GM19452 (cell line): Measurements from ENCODE around the gene TCP10L.
A peak's percentile ranks its signal among the peaks of the same experiment; 100 is the strongest.
"Not testable (repeated sequence)": the region's sequence is repeated elsewhere in the genome, so short reads cannot be mapped to it uniquely, and the experiment has no call there.

Experiments
- ATAC-seq: cut with Tn5 transposase; IDR thresholded peaks from one replicate; pipeline ENCODE4 v1.9.1; 2021; ENCODE audit not compliant: unreplicated experiment

Gene TCP10L

DNA sequence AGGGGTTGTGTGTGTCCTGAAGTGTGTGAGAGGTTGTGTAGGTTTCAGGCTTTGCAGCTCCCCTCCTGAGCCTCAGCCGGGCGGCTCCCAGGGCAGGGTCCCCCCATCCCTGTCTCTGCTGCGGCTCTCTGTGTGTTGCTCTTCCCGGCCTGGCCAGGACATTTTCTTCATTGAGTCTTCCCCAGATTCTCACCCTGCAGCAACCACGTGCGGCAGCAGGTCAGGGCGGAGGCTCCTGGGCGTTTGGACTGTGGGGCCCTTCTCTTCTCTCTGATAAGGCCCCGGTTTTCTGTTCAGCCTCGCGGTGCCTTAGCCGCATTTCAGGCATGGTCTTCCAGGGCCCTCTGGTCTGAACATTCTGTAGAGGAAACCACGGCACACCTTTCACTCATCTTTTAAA lies 1.8 kb upstream of the TCP10L start:
- ATAC-seq: no peak

DNA sequence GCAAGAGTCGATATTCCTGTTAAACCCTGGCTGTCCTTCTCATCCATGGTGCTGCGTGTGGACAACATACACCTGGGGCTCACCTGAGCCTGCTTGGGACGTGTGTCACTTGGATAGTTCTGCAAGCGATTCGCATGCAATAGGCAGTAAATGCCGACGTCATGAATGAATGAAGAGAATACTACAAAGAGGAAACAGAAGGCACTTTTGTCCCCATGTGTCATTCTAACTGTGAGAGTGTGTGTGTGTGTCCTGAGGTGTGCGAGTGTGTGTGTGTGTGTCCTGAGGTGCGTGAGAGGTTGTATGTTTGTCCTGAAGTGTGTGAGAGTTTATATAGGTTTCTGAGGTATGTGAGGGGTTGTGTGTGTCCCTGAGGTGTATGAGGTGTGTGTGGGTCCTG lies 647 bp upstream of the TCP10L start:
- ATAC-seq: no peak

DNA sequence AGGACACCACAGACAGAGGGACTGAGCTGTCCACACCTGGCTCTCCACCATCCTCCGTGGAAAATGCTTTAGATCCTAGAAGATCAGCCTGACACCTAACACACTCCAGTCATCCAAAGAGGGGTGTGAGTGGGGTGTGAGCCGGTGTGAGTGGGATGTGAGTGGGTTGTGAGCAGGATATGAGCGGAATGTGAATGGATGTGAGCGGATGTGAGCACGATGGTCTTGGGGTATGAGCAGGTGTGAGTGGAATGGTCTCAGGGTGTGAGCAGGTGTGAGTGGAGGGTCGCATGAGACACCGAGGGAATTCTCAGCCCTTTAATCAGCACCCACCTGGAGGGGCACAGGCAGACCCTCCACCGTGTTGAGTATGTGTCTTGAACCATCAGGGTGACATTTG lies 851 bp downstream of the TCP10L start:
- ATAC-seq: no peak

DNA sequence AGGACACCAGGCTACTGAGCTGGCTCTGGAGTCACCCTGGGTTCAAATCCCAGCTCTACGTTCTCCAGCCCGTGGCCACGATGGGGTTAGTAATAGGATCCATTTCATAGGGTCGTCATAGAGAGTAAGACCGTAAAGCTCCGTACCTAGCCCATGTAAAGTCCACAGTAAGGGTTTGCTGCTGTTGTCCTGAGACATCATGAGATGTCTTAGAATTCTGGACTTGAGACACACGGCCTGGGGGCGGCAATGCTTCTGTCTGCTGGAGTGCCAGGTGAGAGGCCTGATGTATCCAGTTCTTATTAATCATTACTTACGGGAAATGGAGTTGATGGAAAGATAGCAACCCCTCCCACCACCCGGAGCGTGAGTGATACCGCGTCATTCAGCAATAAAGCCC lies 3.6 kb downstream of the TCP10L start:
- no peak for ATAC-seq

DNA sequence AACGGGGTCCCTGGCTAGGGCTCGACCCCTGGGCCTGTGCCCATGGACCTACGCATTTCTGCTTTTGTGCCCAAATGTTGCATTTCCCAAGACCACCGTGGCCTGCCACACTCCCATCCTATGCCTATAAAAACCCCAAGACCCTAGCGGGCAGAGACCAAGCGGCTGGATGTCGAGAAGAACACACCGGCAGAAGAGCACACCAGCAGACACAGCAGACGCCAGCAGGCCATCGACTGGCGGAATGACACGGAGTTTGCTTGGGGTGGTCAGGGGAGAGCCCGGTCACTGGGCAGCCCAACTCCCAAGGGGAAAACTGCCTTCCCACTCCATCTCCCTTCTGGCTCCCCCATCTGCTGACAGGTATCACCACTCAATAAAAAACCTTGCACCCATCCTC lies 4.4 kb downstream of the TCP10L start:
- no peak for ATAC-seq

DNA sequence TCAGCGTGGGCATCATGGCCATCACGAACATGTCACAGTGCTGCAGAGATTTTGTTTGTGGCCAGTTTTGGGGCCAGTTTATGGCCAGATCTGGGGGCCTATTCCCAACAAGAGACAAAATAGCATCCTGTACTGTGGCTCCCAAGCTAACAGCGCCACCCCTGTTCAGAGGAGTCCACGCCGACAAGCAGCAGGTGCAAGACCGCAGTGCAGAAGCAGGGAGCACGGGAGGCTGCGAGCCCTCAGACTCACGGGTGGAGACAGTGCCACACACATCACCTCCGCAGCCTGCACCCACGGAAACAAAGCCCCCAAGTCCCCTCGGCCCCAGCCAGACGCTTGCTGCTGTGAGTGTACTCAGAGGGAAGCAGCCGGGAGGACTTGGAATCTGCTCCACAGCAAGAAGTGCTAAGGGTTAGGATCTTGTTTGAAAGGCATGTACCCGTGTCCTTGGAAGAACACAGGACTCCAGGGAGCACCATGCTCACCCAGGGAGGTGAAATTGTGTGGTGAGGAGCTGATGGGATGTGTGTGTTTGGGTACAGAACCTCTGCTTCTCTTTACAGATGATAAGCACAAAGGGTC lies 7.1 kb downstream of the TCP10L start:
- no peak for ATAC-seq

DNA sequence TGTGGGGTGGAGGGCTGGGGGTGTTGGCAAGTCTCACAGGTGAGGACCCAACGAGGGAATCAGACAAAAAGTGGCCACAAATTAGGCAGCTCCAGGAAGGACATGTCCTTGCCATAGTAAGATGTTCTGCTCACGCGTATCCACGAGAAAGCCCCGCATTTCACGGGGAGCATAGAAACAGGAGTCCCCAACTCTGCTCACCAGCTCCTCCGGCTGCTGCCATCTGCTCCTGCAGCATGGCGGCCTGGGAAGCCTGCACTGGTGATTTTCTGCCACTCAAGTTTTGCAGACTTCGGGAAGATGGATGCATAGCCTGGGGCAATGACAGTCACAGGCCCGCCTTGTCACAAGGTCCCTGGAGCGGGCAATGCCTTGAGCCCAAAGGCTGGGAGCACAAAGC lies 9.3 kb downstream of the TCP10L start:
- ATAC-seq: no peak

DNA sequence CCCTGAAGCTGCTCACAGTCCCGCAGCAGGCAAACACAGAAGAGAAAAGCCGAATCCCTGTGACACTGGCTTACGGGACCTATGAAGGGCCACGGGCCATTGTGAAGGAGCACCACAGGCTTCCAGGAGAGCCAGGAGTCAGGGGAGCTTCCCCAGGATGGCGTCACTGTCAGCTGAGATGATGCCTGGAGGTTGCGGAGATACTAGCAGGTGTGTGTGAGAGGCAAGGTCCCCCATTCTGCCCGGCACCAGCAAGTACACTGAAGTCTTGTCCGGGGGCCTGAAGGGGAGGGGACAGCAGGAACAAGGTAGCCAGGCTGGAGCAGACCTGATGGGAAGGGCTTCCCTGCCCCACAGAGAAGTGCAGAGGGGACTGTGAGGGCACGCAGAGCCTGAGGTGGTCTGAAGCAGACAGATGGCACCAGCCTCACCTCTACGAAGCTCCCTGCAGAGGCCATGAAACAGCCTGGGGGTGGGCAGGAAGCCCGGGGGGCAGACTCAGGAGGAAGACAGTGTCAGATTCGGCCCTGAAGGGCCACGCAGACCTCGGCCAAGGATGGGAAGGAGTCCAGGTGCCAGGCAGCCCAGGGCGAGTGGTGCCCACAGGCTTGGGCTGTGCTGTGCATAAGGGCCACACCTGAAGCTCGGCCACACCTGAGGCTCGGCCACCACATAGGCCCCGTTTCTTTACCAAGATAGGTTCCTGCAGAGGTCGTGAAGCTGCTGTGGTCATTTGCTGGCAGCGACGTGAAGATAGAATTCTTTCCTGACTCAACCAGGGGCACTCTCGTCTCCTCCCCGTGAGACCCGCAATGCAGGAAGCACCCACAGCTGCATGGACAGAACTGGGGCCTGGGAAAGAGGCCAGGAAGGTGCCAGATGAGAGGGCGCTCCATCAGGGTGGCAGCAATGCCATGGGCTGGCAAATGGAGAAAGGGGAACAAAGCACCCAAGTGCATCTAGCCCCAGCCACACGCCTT lies 10.1 kb downstream of the TCP10L start:
- no peak for ATAC-seq

DNA sequence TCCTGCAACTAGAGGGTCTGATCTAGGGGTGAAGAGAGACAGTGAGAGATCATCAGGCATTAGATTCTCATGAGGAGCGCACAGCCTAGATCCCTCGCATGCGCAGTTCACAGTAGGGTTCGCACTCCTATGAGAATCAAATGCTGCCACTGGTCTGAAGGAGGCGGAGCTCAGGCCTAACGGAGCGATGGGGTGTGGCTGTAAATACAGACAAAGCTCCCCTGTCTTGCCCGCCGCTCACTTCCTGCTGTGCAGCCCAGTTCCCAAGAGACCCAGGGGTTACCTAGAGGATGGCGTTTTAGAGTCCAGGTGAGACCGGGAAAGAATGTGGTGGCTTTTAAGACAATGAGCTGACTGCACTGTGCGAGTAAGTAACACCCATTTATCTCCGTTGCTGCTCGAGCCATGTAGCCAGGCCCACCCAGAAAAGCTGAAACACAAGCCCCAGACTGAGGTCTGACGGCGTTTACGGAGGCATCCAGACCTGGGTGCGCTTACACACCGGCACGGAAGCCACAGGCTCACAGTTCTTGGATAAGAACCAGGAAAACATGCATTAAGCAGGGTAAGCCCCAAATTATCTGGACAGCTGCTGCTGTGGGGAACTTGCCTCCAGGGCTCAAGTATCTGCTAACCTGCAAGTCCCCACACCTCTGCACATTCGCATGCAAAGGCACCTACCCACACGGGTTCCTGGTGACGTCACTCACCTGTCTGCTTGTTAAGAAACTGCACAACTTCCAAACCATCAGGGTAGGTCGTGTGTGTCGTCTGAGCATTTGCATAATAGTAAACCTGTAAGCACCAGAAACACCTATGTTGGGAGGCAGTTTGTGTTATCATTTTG lies 12.5 kb downstream of the TCP10L start:
- ATAC-seq: no peak

DNA sequence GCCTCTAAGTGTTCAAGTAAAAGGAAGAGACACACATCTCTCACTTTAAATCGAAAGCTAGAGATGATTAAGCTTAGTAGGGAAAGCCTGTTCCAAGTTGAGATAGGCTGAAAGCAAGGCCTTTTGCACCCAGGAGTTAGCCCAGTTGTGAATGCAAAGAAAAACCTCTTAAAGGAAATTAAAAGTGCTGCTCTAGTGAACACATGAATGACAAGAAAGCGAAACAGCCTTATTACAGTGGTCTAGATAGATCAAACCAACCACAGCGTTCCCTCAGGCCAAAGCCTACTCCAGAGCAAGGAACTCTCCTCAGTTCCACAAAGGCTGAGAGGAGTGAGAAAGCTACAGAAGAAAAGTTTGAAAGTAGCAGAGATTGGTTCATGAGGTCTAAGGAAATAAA lies 14.9 kb downstream of the TCP10L start:
- ATAC-seq: no peak

DNA sequence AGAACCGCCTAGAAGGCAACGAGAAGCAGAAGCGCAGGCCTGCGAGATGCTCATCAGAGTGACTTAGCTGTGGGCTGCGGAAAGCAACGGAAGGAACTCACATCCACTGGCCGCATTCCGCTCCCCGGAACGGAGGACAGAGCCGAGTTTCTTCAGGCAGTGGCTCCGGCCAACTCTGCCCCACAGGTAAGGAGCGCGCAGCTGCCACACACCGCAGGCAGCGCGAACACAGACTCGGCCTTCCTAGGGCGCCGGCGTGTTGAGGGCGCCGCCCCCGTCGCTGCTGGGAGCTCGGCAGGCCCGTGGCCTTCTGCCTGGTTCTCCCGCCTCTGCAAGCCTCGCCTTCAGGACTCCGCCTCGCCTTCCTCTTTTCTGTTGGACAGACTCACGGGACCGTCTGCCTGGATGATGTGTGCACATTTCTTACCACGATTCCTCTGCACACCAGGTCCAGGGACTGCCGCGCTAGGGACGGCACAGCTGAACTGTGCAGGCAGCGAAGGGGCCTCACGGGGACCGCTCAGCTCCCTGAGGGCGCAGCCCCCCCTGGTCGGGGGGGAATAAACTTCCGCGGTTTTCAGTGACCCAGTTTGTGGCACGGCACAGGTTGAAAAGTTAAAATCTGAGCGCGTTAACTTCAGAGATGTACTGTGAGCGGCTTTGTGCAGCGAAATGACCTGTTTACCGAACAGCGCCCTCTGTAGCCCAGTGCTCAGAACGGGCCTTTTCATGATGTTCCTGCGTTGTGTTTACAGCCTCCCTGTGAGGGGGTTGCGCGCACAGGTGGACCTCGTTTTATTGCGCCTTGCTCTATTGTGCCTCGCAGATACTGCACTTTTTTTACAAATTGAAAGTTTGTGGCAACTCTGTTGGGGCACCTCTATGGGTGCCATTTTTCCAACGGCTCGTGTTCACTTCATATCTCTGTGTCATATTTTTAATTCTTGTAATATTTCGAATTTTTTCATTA lies 15.8 kb downstream of the TCP10L start:
- peak; percentile 93 for ATAC-seq

DNA sequence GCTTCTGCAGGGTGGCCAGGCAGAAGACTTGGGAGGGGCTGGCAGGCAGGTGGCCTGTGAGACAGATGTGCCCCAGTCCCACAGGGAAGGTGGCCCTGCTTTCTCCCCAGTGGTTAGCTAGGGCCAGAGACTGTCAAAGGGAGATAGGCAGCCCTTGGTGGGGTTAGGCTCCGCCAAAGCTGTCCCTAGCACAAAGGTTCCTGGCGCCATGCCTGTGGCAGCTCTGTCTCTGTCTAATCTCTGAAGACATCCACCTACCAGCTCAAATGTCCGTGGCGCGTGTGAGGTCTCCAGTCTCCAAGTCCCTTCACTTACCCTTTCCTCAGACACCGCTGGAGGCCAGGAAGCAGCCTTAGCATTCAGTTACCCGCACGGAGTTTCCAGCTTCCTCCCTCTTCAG lies 17.7 kb downstream of the TCP10L start:
- no peak for ATAC-seq

DNA sequence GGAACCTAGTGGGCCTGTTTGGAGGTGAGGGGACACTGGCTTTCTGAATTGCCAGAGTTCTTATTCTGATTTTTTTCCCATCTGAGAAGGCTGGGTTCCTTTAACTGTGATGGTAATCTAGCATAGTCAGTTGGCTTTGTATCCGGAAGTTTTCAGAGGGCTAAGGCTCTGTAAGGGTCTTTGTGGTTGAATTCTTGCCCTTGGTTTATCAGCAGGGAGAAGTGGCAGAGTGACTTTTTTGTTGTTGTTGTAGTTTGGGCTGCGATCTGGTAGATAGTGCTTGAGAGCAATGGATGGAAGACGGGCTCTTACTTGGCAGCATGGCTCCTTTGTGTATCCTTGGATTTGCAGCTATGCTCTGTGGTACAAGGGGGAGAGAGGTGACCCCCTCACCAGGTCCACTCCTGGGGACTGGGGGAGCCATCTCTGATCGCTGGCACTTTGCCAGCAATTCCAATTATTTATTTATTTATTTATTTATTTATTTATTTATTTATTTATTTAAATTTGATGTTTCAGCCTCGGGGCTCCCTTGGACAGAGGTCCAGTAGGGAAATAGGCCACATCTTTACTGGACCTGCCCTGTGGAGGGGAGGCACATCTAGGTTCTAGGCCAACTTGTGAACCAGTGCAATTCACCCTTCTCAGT lies 18.5 kb downstream of the TCP10L start:
- no peak for ATAC-seq

DNA sequence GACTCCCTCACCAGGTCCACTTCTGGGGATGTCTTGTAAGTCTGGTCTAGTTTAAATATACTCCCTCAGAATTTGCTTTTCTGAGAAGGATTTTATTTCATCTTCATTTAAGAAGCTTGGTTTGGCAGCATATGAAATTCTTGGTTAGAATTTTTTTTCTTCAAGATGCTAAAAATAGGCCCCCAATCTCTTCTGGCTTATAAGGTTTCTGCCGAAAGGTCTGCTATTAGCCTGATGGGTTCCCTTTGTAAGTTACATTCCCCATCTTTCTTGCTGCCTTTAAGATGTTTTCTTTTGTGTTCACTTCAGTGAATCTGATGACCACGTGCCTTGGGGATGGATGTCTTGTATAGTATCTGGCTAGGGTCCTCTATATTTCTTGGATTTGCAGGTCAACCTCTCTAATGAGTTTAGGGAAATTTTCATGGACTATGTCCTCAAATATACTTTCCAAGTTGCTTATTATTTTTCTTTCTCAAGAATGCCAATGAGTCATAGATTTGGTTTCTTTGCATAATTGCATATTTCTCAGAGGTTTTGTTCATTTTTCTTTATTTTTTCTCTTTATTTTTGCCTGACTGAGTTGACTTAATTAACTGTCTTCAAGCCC lies 19.4 kb downstream of the TCP10L start:
- ATAC-seq: no peak

DNA sequence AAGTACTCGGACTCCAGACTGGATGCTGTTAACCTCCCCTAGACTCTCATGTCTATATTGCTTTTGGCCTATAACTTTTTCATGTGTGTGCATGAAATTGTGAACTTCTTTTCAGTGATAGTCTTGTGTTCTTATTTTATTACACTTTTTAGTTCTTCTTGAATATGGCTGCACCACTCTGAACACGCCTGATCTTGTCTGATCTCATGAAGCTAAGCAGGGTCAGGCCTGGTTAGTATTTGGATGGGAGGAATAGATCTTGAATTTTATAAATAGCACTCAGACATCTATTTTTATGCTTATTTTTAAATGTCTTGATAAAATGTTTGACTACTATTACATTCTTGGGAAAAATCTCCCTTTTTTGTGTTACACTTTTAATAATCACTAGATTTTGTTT lies 22.4 kb downstream of the TCP10L start:
- no peak for ATAC-seq

DNA sequence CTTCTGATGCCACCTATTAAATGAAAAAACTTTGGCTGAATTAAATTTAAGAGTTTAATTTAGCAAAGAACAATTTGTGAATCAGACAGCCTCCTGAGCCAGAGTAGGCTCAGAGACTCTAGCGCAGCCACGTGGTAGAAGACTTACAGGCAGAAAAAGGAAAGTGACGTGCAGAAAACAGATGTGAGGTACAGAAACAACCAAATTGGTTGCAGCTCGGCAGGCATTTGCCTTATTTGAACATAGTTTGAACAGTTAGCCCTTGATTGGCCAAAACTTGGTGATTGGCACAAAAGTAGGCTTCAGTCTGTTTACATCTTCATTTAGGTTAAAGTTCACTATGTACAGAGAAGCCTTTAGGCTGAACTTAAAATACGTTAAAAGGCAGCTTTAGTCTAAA lies 22.9 kb downstream of the TCP10L start:
- ATAC-seq: no peak

DNA sequence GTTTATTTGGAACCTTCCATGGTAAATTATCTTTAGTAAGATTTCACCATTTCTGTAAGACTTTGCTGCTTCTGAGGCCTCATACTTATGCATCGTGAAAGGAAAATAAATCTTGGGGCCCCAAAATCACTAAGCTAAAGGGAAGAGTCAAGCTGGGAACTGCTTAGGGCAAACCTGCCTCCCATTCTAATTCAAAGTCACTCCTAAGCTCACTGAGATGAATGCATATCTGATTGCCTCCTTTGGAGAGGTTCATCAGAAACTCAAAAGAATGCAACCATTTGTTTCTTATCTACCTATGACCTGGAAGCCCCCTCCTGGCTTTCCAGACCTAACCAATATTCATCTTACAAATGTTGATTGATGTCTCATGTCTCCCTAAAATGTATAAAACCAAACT lies 23.8 kb downstream of the TCP10L start:
- ATAC-seq: not testable (repeated sequence)

DNA sequence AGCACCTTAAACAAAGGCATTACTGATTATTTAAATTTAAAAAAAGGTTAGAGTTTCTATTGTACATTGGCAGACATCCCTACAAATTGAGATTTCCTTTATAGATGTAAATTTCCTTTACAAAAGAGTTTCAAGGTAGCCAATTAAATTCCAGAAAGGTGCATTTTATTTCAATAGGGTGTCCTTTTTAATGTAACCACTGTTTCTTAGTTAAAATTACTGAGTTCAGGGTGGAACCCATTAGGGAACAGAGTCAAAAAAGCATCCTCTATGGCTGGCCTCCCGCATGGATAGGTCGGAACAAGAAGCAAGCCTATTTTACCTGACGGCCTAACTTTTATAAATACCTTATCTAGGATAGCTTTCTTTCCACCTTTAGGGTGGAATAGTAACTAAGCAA lies 24.4 kb downstream of the TCP10L start:
- no peak for ATAC-seq

DNA sequence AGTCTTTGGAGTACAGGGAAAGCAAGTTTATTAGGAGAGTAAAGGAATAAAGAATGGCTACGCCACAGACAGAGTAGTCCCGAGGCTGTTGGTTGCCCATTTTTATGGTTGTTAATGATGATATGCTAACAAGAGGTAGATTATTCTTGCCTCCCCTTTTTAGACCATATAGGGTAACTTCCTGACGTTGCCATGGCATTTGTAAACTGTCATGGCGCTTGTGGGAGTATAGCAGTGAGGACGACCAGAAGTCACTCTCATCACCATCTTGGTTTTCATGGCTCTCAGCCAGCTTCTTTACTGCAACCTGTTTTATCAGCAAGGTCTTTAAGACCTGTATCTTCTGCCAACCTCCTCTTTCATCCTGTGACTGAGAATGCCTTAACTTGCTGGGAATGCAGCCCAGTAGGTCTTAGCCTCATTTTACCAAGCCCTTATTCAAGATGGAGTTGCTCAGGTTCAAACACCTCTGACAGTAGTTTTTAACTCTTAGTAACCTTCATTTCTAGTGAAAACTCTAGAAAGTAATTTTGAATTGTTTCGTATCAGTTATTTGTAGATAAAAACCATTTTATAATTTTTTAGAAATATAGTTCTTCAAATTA lies 26.2 kb downstream of the TCP10L start:
- no peak for ATAC-seq
